Measurements from ENCODE around the gene DCLK2.

- TF ChIP-seq CTCF (IDR thresholded peaks at IDR 0.05; ENCODE audit: low read length) = no peak
- no peak for TF ChIP-seq EZH2 (IDR thresholded peaks at IDR 0.05; ENCODE audit: borderline replicate concordance, low read length)
These were observed 88.8 kb downstream of the DCLK2 start for GRCh38 chr4:150167054-150167453.

Data from OCI-LY1 (cell line).